Measurements from ENCODE around the gene DEFB129.

GRCh38 chr20:278607-279571, 51.8 kb downstream of the DEFB129 start:
- no peak for TF ChIP-seq POLR2A (IDR thresholded peaks at IDR 0.05; ENCODE audit: low read length)
- TF ChIP-seq GATA1 (IDR thresholded peaks at IDR 0.05; ENCODE audit: low read depth, low read length) = no peak
